Transverse colon (tissue), 3 donors: ENCODE data around the gene IL7R.

Experiments
- POLR2A ChIP-seq: fragments of 450-650 bp; IDR thresholded peaks from one replicate; pipeline ENCODE4 v1.6.1; 2016; ENCODE audit warnings: antibody characterized with exemption, mild to moderate bottlenecking, moderate library complexity
- POLR2AphosphoS5 ChIP-seq, 3 donors: sonication (generic); formaldehyde crosslinking; IDR thresholded peaks; one replicate each; pipeline ENCODE4 v1.6.1; 2016; ENCODE audit warnings: antibody characterized with exemption in 3 of 3

GRCh38 chr5:35820735-35821134, 36.0 kb upstream of the IL7R start:
- TF ChIP-seq POLR2A (no peak), POLR2AphosphoS5 (IDR thresholded peaks at IDR 0.05) (no peak)
